ENCODE data around the gene ADGRG3. TPM values are rescaled to one million over a fixed set of nuclear protein-coding genes. Genes with fewer than 3 reads are reported as not detected.
A peak's percentile ranks its signal among the peaks of the same experiment; 100 is the strongest.

ADGRG3 gene
- polyA plus RNA-seq, 3 donors, result 0.41 to 1.0 TPM; not detected in 1

GRCh38 chr16:57652695-57653471 is 15.2 kb upstream of the ADGRG3 start:
- no peaks in the 10 kb centered on the region for H3K36me3 ChIP-seq (replicated peaks in 1 of 2; ENCODE audit: control insufficient read depth in 1 of 2, insufficient read depth in 2 of 2, low read length in 2 of 2)
- no peak overlapping the region for H2AFZ ChIP-seq (ENCODE audit: insufficient read depth, low read depth, low read length, poor library complexity, severe bottlenecking)
- no peak overlapping the region for H3K27ac ChIP-seq (ENCODE audit: low read depth in 1 of 2, low read length in 2 of 2)
- no peak overlapping the region for H3K4me2 ChIP-seq (replicated peaks; ENCODE audit: extremely low read depth, low read length, poor library complexity, severe bottlenecking)
- peaks cover 20% of the 10 kb centered on the region for H3K4me1 Mint-ChIP-seq
- no peak for TF ChIP-seq CTCF (IDR thresholded peaks at IDR 0.05)
- no peak overlapping the region for H3K9ac ChIP-seq (ENCODE audit: insufficient read depth, low read length, poor library complexity, severe bottlenecking)
- H3K9me3 ChIP-seq (replicated peaks in 1 of 2; ENCODE audit: control insufficient read depth in 1 of 2, insufficient read depth in 1 of 2, low read length in 2 of 2), result no peaks in the 10 kb centered on the region
- H3K4me3 ChIP-seq (replicated peaks in 1 of 3; ENCODE audit: low read depth in 2 of 3, low read length in 3 of 3), result no peak overlapping the region
- WGBS (ENCODE audit: insufficient coverage), result 91% methylated on average over 15 of the region's 23 CpGs
- intact Hi-C loops (cut with micrococcal nuclease), result loop anchor here in 1 of 2 donors (5.0 kb wide), 1 partner anchor 39 kb away; the partner anchor contains the start of gene DRC7
- peak overlapping the region in 1 of 7 donors; percentile 63 for H3K27ac Mint-ChIP-seq
- peaks cover 20 to 32% (median 24%) of the 10 kb centered on the region in 3 donors for H3K27me3 Mint-ChIP-seq (ENCODE audit: low read depth in 3 of 3)
- no peaks in the 10 kb centered on the region for H3K79me2 ChIP-seq (ENCODE audit: insufficient read depth, low read length)
- no peak overlapping the region for H3K4me3 Mint-ChIP-seq
- H3K27me3 ChIP-seq (ENCODE audit: control insufficient read depth in 2 of 2, insufficient read depth in 2 of 2, low read length in 2 of 2), result peaks cover 0 to 8% of the 10 kb centered on the region in 2 donors
- DNase-seq, result no peak
- H3K9me3 Mint-ChIP-seq, result no peaks in the 10 kb centered on the region
- peaks cover 14 to 16% of the 10 kb centered on the region in 2 donors for H3K4me1 ChIP-seq (ENCODE audit: control insufficient read depth in 1 of 2, insufficient read depth in 2 of 2, low read length in 2 of 2)
- no peaks in the 10 kb centered on the region for H3K36me3 Mint-ChIP-seq
- H4K20me1 ChIP-seq (ENCODE audit: insufficient read depth, low read length), result no peaks in the 10 kb centered on the region

GRCh38 chr16:57653936-57654335 is 14.2 kb upstream of the ADGRG3 start:
- no peak overlapping the region for H3K9ac ChIP-seq (ENCODE audit: insufficient read depth, low read length, poor library complexity, severe bottlenecking)
- no peak overlapping the region for H3K27ac Mint-ChIP-seq

More at GRCh38 chr16:57653936-57654335, 14.2 kb upstream of the ADGRG3 start:
- TF ChIP-seq CTCF (IDR thresholded peaks at IDR 0.05), result no peak
- Histone ChIP-seq H3K4me1 (ENCODE audit: control insufficient read depth in 1 of 2, insufficient read depth in 2 of 2, low read length in 2 of 2) (peaks cover 4 to 5% of the 10 kb centered on the region in 2 donors), H4K20me1 (ENCODE audit: insufficient read depth, low read length) (no peaks in the 10 kb centered on the region), H3K36me3 (replicated peaks in 1 of 2; ENCODE audit: control insufficient read depth in 1 of 2, insufficient read depth in 2 of 2, low read length in 2 of 2) (no peaks in the 10 kb centered on the region), H2AFZ (ENCODE audit: insufficient read depth, low read depth, low read length, poor library complexity, severe bottlenecking) (no peak overlapping the region), H3K4me2 (replicated peaks; ENCODE audit: extremely low read depth, low read length, poor library complexity, severe bottlenecking) (no peak overlapping the region), H3K27me3 (ENCODE audit: control insufficient read depth in 2 of 2, insufficient read depth in 2 of 2, low read length in 2 of 2) (peaks cover 0 to 8% of the 10 kb centered on the region in 2 donors), H3K9me3 (replicated peaks in 1 of 2; ENCODE audit: control insufficient read depth in 1 of 2, insufficient read depth in 1 of 2, low read length in 2 of 2) (no peaks in the 10 kb centered on the region), H3K4me3 (replicated peaks in 1 of 3; ENCODE audit: low read depth in 2 of 3, low read length in 3 of 3) (no peak overlapping the region), H3K79me2 (ENCODE audit: insufficient read depth, low read length) (no peaks in the 10 kb centered on the region), H3K27ac (ENCODE audit: low read depth in 1 of 2, low read length in 2 of 2) (no peak overlapping the region)
- WGBS (ENCODE audit: insufficient coverage), result 3% methylated on average over 14 of the region's 16 CpGs
- H3K9me3 Mint-ChIP-seq, result no peaks in the 10 kb centered on the region
- intact Hi-C loops (cut with micrococcal nuclease), result loop anchor here in 1 of 2 donors (5.0 kb wide), 1 partner anchor 38 kb away; the partner anchor contains the start of gene DRC7
- peaks cover 20 to 30% (median 24%) of the 10 kb centered on the region in 3 donors for H3K27me3 Mint-ChIP-seq (ENCODE audit: low read depth in 3 of 3)
- no peak for DNase-seq
- H3K36me3 Mint-ChIP-seq, result no peaks in the 10 kb centered on the region
- peak overlapping the region in 1 of 2 donors; percentile 42 for H3K4me3 Mint-ChIP-seq
- peaks cover 9% of the 10 kb centered on the region for H3K4me1 Mint-ChIP-seq

Data from CD14-positive monocyte (primary cell).